SK-N-SH treated with all-trans-retinoic acid at 6 μM for 48 hours (cell line): Measurements from ENCODE around the gene ANP32B.

Source experiments
- ATAC-seq: fragments of 200-7000 bp; cut with Tn5 transposase; 3 replicates; pipeline ENCODE4 v1.9.1; 2020; ENCODE audit warnings: mild to moderate bottlenecking, moderate library complexity
- ARNTL ChIP-seq: fragments of 450-650 bp; formaldehyde crosslinking; IDR thresholded peaks from 2 replicates; pipeline ENCODE4 v1.5.0; 2020; ENCODE audit warnings: low read depth, mild to moderate bottlenecking, moderate library complexity, borderline replicate concordance
- BACH2 ChIP-seq: fragments of 250-450 bp; sonication (Bioruptor Pico); IDR thresholded peaks from 2 replicates; pipeline ENCODE4 v1.9.0; 2021; ENCODE audit warnings: mild to moderate bottlenecking, borderline replicate concordance
- CSDC2 ChIP-seq: fragments of 250-450 bp; sonication (Bioruptor Pico); IDR thresholded peaks from 2 replicates; pipeline ENCODE4 v1.5.0; 2020; ENCODE audit warnings: mild to moderate bottlenecking, moderate library complexity
- ESRRG ChIP-seq: fragments of 250-450 bp; sonication (Bioruptor Pico); IDR thresholded peaks from 2 replicates; pipeline ENCODE4 v1.6.1; 2021; ENCODE audit warnings: mild to moderate bottlenecking
- GLIS3 ChIP-seq: fragments of 250-450 bp; sonication (Bioruptor Pico); IDR thresholded peaks from 2 replicates; pipeline ENCODE4 v1.5.0; 2020; ENCODE audit warnings: mild to moderate bottlenecking, moderate library complexity
- ISL1 ChIP-seq: fragments of 250-450 bp; sonication (Bioruptor Pico); IDR thresholded peaks from 2 replicates; pipeline ENCODE4 v2.1.2; 2022; ENCODE audit warnings: mild to moderate bottlenecking, moderate library complexity
- OSR1 ChIP-seq: fragments of 250-450 bp; sonication (Bioruptor Pico); IDR thresholded peaks from 2 replicates; pipeline ENCODE4 v1.8.0; 2022; ENCODE audit warnings: moderate library complexity, mild to moderate bottlenecking, inconsistent platforms
- POU6F1 ChIP-seq: fragments of 250-450 bp; sonication (Bioruptor Pico); IDR thresholded peaks from 2 replicates; pipeline ENCODE4 v1.8.0; 2021; ENCODE audit warnings: low read depth, mild to moderate bottlenecking, moderate library complexity, borderline replicate concordance
- PPARA ChIP-seq: fragments of 250-450 bp; sonication (Bioruptor Pico); IDR thresholded peaks from 2 replicates; pipeline ENCODE4 v1.5.0; 2020; ENCODE audit warnings: mild to moderate bottlenecking, borderline replicate concordance
- RARB ChIP-seq: fragments of 250-450 bp; sonication (Bioruptor Pico); IDR thresholded peaks from 2 replicates; pipeline ENCODE4 v1.8.0; 2021; ENCODE audit warnings: mild to moderate bottlenecking, moderate library complexity
- SNAI2 ChIP-seq: fragments of 250-450 bp; sonication (Bioruptor Pico); IDR thresholded peaks from 2 replicates; pipeline ENCODE4 v1.5.0; 2020; ENCODE audit warnings: mild to moderate bottlenecking, moderate library complexity
- TCF4 ChIP-seq: fragments of 250-450 bp; sonication (Bioruptor Pico); IDR thresholded peaks from 2 replicates; pipeline ENCODE4 v1.8.0; 2021; ENCODE audit warnings: mild to moderate bottlenecking, moderate library complexity, borderline replicate concordance
- TOX ChIP-seq: fragments of 250-450 bp; sonication (Bioruptor Pico); IDR thresholded peaks from 2 replicates; pipeline ENCODE4 v1.8.0; 2021; ENCODE audit warnings: mild to moderate bottlenecking, moderate library complexity, borderline replicate concordance
- TSHZ2 ChIP-seq: fragments of 250-450 bp; sonication (Bioruptor Pico); IDR thresholded peaks from 2 replicates; pipeline ENCODE4 v1.5.0; 2020; ENCODE audit warnings: mild to moderate bottlenecking, moderate library complexity
- ZC3H10 ChIP-seq: fragments of 250-450 bp; sonication (Bioruptor Pico); IDR thresholded peaks from 2 replicates; pipeline ENCODE4 v1.5.1; 2021; ENCODE audit warnings: mild to moderate bottlenecking, moderate library complexity
- ZFP3 ChIP-seq: fragments of 250-450 bp; sonication (Bioruptor Pico); IDR thresholded peaks from 2 replicates; pipeline ENCODE4 v1.5.0; 2020; ENCODE audit warnings: mild to moderate bottlenecking, moderate library complexity
- ZFP30 ChIP-seq: fragments of 450-650 bp; formaldehyde crosslinking; IDR thresholded peaks from 2 replicates; pipeline ENCODE4 v1.5.0; 2022; ENCODE audit warnings: mild to moderate bottlenecking, moderate library complexity
- ZNF565 ChIP-seq: fragments of 450-650 bp; formaldehyde crosslinking; conservative IDR thresholded peaks from 2 replicates; pipeline ENCODE4 v1.5.0; 2020; ENCODE audit warnings: low read depth, mild to moderate bottlenecking, moderate library complexity
- ZNF70 ChIP-seq: fragments of 450-650 bp; formaldehyde crosslinking; IDR thresholded peaks from 2 replicates; pipeline ENCODE4 v1.5.0; 2020; ENCODE audit warnings: mild to moderate bottlenecking, moderate library complexity
- ZNF8 ChIP-seq: fragments of 450-650 bp; formaldehyde crosslinking; IDR thresholded peaks from 2 replicates; pipeline ENCODE4 v1.5.0; 2020; ENCODE audit warnings: mild to moderate bottlenecking, moderate library complexity
- TF ChIP-seq, protein P1 (sequence below): fragments of 250-450 bp; sonication (Bioruptor Pico); IDR thresholded peaks from 2 replicates; pipeline ENCODE4 v1.5.1; 2021; ENCODE audit warnings: mild to moderate bottlenecking, moderate library complexity
- TF ChIP-seq, protein P2 (sequence below): fragments of 250-450 bp; sonication (Bioruptor Pico); IDR thresholded peaks from 2 replicates; pipeline ENCODE4 v1.5.1; 2020; ENCODE audit warnings: low read depth, mild to moderate bottlenecking, moderate library complexity

The ANP32B gene

GRCh38 chr9:97966493-97966892, 16.6 kb upstream of the ANP32B start:
- no peak for TF ChIP-seq ISL1 (CRISPR knock-in tag)
- ATAC-seq, result no peak

DNA sequence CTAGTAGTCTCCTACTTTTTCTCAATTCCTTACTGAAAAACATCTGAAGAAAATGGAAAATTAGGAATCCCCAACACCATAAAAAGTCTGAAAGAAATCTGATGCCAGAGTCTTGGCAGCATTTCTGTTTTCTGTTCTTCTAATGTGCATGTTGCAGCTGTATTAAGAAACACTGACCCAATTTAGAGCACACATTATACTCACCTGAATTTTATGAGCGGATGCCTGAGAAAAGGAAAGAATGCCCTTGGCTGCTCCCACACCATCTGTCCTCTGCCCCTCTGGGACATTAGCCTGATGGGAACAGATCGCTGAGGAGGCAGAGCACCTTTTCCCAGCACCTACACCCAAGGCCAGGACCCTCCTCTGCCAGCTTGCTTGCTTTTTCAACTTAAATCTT, 14.1 kb upstream of the ANP32B start:
- no peak for ATAC-seq
- TF ChIP-seq ZFP3 (no peak), ZNF565 (CRISPR knock-in tag) (no peak), CSDC2 (CRISPR knock-in tag) (no peak), TSHZ2 (CRISPR knock-in tag) (no peak), SNAI2 (CRISPR knock-in tag) (no peak)

DNA sequence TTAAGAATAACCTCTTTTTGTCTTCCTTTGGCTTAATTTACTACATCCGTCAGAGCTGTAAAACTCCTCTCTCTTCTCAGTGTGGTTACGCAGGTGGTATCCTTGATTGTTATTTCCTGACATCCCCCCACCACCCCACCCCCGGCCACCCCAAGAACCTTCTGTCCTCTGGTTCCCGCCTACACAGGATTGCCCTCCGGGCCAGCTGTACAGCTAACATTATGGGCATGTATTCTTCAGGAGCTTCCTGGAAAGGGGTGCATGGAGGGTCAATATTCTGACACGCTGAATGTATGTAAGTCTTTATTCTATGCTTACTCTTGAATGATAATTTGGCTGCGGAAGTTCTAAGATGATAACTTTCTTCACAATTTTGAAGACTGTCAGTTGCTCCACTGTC, 13.0 kb upstream of the ANP32B start:
- no peak for ATAC-seq
- TF ChIP-seq TSHZ2 (CRISPR knock-in tag) (no peak), CSDC2 (CRISPR knock-in tag) (no peak), SNAI2 (CRISPR knock-in tag) (no peak), ESRRG (CRISPR knock-in tag) (no peak), ZFP30 (no peak), ZC3H10 (CRISPR knock-in tag) (no peak), PPARA (no peak), ARNTL (CRISPR knock-in tag) (no peak), RARB (CRISPR knock-in tag) (no peak), ZNF8 (CRISPR knock-in tag) (no peak), ZNF70 (CRISPR knock-in tag) (no peak), BACH2 (CRISPR knock-in tag) (no peak), ZNF565 (CRISPR knock-in tag) (no peak), TCF4 (no peak), OSR1 (CRISPR knock-in tag) (no peak)
- TF ChIP-seq, protein P1, sequence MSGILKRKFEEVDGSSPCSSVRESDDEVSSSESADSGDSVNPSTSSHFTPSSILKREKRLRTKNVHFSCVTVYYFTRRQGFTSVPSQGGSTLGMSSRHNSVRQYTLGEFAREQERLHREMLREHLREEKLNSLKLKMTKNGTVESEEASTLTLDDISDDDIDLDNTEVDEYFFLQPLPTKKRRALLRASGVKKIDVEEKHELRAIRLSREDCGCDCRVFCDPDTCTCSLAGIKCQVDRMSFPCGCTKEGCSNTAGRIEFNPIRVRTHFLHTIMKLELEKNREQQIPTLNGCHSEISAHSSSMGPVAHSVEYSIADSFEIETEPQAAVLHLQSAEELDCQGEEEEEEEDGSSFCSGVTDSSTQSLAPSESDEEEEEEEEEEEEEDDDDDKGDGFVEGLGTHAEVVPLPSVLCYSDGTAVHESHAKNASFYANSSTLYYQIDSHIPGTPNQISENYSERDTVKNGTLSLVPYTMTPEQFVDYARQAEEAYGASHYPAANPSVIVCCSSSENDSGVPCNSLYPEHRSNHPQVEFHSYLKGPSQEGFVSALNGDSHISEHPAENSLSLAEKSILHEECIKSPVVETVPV (CRISPR knock-in tag), result no peak
- TF ChIP-seq, protein P2, sequence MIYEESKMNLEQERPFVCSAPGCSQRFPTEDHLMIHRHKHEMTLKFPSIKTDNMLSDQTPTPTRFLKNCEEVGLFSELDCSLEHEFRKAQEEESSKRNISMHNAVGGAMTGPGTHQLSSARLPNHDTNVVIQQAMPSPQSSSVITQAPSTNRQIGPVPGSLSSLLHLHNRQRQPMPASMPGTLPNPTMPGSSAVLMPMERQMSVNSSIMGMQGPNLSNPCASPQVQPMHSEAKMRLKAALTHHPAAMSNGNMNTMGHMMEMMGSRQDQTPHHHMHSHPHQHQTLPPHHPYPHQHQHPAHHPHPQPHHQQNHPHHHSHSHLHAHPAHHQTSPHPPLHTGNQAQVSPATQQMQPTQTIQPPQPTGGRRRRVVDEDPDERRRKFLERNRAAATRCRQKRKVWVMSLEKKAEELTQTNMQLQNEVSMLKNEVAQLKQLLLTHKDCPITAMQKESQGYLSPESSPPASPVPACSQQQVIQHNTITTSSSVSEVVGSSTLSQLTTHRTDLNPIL (CRISPR knock-in tag), result no peak

DNA sequence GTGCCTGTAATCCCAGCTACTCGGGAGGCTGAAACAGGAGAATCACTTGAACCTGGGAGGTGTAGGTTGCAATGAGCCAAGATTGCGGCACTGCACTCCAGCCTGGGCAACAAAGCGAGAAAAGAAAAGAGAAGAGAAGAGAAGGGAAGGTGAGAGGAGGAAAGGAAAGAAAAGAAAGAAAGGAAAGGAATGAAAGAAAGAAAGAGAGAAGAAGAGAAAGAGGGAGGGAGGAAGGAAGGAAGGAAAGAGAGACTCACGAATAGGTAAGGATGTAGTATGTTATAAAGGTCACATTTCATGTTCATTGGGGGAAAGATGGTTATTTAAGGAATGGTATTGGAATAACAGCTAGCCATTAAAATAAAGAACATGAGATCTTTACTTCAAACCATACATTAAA, 10.4 kb upstream of the ANP32B start:
- ATAC-seq, result no peak
- TF ChIP-seq POU6F1 (CRISPR knock-in tag) (no peak), TOX (no peak), GLIS3 (CRISPR knock-in tag) (no peak), ZNF565 (CRISPR knock-in tag) (no peak), ZFP30 (no peak), ISL1 (CRISPR knock-in tag) (no peak), ZC3H10 (CRISPR knock-in tag) (no peak), CSDC2 (CRISPR knock-in tag) (no peak)
- TF ChIP-seq, protein P2 (CRISPR knock-in tag), result no peak
- TF ChIP-seq, all 23 proteins: peak for 0
